A549 (cell line): ENCODE data around the gene TMEM42.

Source experiments
- EP300 ChIP-seq, 2 experiments: fragments of >200 bp; sonication (Bioruptor Twin); formaldehyde crosslinking; IDR thresholded peaks; 2 replicates in 1 of 2; 3 replicates in 1 of 2; pipeline ENCODE4 v1.6.1; 2016 to 2017
- MYC ChIP-seq: IDR thresholded peaks from 2 replicates; pipeline ENCODE4 v1.6.1; 2012; ENCODE audit warnings: mild to moderate bottlenecking, inconsistent platforms, low read length, improper control_type of control experiment, borderline replicate concordance
- NFE2L2 ChIP-seq: fragments of 150-350 bp; conservative IDR thresholded peaks from 2 replicates; pipeline ENCODE4 v1.6.1; 2014; ENCODE audit warnings: low read length
- POLR2A ChIP-seq: IDR thresholded peaks from 2 replicates; pipeline ENCODE4 v1.6.1; 2012; ENCODE audit warnings: mild to moderate bottlenecking, low read length
- RFX5 ChIP-seq: fragments of 450-650 bp; IDR thresholded peaks from 2 replicates; pipeline ENCODE4 v1.7.1; 2014; ENCODE audit warnings: antibody characterized with exemption, mild to moderate bottlenecking, moderate library complexity
- ZFP36 ChIP-seq: fragments of 450-650 bp; IDR thresholded peaks from 2 replicates; pipeline ENCODE4 v1.6.1; 2014; ENCODE audit warnings: borderline replicate concordance; ENCODE audit not compliant: partially characterized antibody
- TF ChIP-seq, protein P1 (sequence below): fragments of >200 bp; sonication (Bioruptor Twin); formaldehyde crosslinking; IDR thresholded peaks from 3 replicates; pipeline ENCODE4 v1.5.1; 2016

DNA sequence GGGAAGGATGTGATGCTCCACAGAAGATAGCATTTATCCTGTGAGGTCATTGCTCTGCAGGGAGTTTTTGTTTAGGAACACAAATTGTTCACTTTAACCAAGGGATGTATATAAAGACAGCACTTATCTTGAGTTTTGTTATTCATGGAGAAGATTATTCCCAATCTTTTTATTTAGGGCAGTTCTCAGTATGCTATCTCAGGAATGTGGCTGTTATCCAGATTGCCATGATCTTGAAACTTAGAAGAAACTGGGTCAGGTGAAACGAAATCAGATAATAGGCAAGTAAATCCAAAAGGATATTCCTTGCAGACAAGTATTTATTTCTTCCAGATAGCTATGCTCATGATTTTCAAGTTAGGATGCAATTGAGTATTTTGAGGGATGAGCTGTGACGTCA lies 19.3 kb upstream of the TMEM42 start:
- TF ChIP-seq EP300 (IDR thresholded peaks at IDR 0.05) (no peak), RFX5 (no peak), POLR2A (no peak), NFE2L2 (no peak), MYC (no peak), ZFP36 (no peak)
- TF ChIP-seq, protein P1, sequence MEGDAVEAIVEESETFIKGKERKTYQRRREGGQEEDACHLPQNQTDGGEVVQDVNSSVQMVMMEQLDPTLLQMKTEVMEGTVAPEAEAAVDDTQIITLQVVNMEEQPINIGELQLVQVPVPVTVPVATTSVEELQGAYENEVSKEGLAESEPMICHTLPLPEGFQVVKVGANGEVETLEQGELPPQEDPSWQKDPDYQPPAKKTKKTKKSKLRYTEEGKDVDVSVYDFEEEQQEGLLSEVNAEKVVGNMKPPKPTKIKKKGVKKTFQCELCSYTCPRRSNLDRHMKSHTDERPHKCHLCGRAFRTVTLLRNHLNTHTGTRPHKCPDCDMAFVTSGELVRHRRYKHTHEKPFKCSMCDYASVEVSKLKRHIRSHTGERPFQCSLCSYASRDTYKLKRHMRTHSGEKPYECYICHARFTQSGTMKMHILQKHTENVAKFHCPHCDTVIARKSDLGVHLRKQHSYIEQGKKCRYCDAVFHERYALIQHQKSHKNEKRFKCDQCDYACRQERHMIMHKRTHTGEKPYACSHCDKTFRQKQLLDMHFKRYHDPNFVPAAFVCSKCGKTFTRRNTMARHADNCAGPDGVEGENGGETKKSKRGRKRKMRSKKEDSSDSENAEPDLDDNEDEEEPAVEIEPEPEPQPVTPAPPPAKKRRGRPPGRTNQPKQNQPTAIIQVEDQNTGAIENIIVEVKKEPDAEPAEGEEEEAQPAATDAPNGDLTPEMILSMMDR = no peak
